OCI-LY7 (cell line): ENCODE data around the gene SNRPD2. TPM values are rescaled to one million over a fixed set of nuclear protein-coding genes. Genes with fewer than 3 reads are reported as not detected.

Experiments used
- BruUV-seq: library from RNA; stranded (reverse); fragments of 400-500 nt; replicated peaks from 2 replicates; lab custom pipeline; 2021; lab: Mats Ljungman, UMichigan
- CTCF ChIA-PET: fragments of 300-600 bp; sonication (Branson Sonifier 250); formaldehyde crosslinking; loops from one replicate; lab custom pipeline; 2022; ENCODE audit warnings: antibody characterized with exemption; ENCODE audit not compliant: unreplicated experiment; lab: Charles Lee
- POLR2A ChIA-PET: fragments of 300-600 bp; sonication (Branson Sonifier 250); formaldehyde crosslinking; loops from one replicate; lab custom pipeline; 2022; ENCODE audit warnings: antibody characterized with exemption; lab: Charles Lee
- DNase-seq: peaks from one replicate; pipeline ENCODE4 v3.0.0-alpha.2; 2015; ENCODE audit warnings: low spot score
- H2AFZ ChIP-seq: fragments of 200-600 bp; sonication (generic), shearing (Covaris generic); 2 replicates; pipeline ENCODE4 v1.6.1; 2014; ENCODE audit warnings: mild to moderate bottlenecking, antibody characterized with exemption, low read length, moderate library complexity
- H3K27ac ChIP-seq: fragments of 200-600 bp; sonication (generic); 2 replicates; pipeline ENCODE4 v1.5.1; 2014; ENCODE audit warnings: mixed run types, low read depth, mild to moderate bottlenecking, moderate library complexity, low read length, inconsistent platforms; ENCODE audit not compliant: poor library complexity, severe bottlenecking
- H3K36me3 ChIP-seq: fragments of 200-600 bp; sonication (generic); 2 replicates; pipeline ENCODE4 v1.6.1; 2014; ENCODE audit warnings: mild to moderate bottlenecking, antibody characterized with exemption, low read length, moderate library complexity, mixed read lengths; ENCODE audit not compliant: insufficient read depth
- H3K4me1 ChIP-seq: fragments of 200-600 bp; sonication (generic); 2 replicates; pipeline ENCODE4 v1.5.1; 2014; ENCODE audit warnings: mild to moderate bottlenecking, low read length; ENCODE audit not compliant: insufficient read depth, poor library complexity, severe bottlenecking
- H3K4me2 ChIP-seq: fragments of 200-600 bp; sonication (generic); 2 replicates; pipeline ENCODE4 v1.6.1; 2014; ENCODE audit warnings: mild to moderate bottlenecking, low read length
- H3K4me3 ChIP-seq: fragments of 200-600 bp; sonication (generic); 2 replicates; pipeline ENCODE4 v1.5.1; 2014; ENCODE audit warnings: mild to moderate bottlenecking, low read depth, low read length; ENCODE audit not compliant: poor library complexity, severe bottlenecking
- H3K79me2 ChIP-seq: fragments of 200-600 bp; sonication (generic); 2 replicates; pipeline ENCODE4 v1.6.1; 2016; ENCODE audit warnings: low read depth, mild to moderate bottlenecking, low read length, moderate library complexity, mixed read lengths; ENCODE audit not compliant: insufficient read depth
- H3K9me2 ChIP-seq: fragments of 200-600 bp; sonication (generic); 2 replicates; pipeline ENCODE4 v1.6.1; 2016; ENCODE audit warnings: mild to moderate bottlenecking, low read length, mixed read lengths; ENCODE audit not compliant: insufficient read depth
- H3K9me3 ChIP-seq: fragments of 200-600 bp; sonication (generic); 2 replicates; pipeline ENCODE4 v1.6.1; 2014; ENCODE audit warnings: mild to moderate bottlenecking, mixed run types, low read length, mixed read lengths
- H4K20me1 ChIP-seq: fragments of 200-600 bp; sonication (generic); 2 replicates; pipeline ENCODE4 v1.6.1; 2014; ENCODE audit warnings: mild to moderate bottlenecking, antibody characterized with exemption, low read length, moderate library complexity, mixed read lengths; ENCODE audit not compliant: insufficient read depth
- CTCF ChIP-seq: fragments of 200-600 bp; sonication (generic); conservative IDR thresholded peaks from 2 replicates; pipeline ENCODE4 v1.5.1; 2014; ENCODE audit warnings: mild to moderate bottlenecking, antibody characterized with exemption, low read length, moderate library complexity, mixed read lengths
- EZH2phosphoT487 ChIP-seq: fragments of 200-600 bp; sonication (generic); IDR thresholded peaks from 2 replicates; pipeline ENCODE4 v1.6.1; 2018; ENCODE audit warnings: low read depth, borderline replicate concordance, mild to moderate bottlenecking, mixed run types, antibody characterized with exemption, low read length, moderate library complexity, mixed read lengths
- intact Hi-C: fragments of 100-400 bp; cut with micrococcal nuclease; formaldehyde crosslinking; loops from one replicate; pipeline ENCODE4 v1.10.0; 2022; ENCODE audit not compliant: unreplicated experiment
- total RNA-seq, 2 experiments: library from RNA; depleted of rRNA in 1 of 2; stranded (reverse); fragments of >200 nt in 1 of 2; shearing (Covaris generic) in 1 of 2; gene quantifications; 2 replicates each; pipeline ENCODE4 v1.2.3, GENCODE V29; 2014 to 2022

Gene SNRPD2
- total RNA-seq, 2 experiments from 2014 or later = 523 to 774 TPM

DNA sequence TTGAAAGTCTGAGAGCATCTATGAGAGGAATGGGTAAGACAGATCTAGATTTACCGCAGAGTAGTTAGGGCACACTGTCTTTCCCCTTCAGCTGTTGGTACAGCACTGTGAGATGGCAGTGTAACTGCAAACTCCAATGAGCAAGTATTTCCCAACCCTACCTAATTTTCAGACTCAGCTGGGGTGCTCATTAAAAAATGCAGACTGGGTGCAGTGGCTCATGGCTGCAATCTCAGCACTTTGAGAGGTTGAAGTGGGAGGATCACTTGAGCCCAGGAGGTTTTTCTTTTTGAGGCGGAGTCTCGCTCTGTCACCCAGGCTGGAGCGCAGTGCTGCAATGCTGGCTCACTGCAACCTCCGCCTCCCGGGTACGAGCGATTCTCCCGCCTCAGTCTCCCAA lies 13.4 kb upstream of the SNRPD2 start:
- POLR2A ChIA-PET = no interaction called here

DNA sequence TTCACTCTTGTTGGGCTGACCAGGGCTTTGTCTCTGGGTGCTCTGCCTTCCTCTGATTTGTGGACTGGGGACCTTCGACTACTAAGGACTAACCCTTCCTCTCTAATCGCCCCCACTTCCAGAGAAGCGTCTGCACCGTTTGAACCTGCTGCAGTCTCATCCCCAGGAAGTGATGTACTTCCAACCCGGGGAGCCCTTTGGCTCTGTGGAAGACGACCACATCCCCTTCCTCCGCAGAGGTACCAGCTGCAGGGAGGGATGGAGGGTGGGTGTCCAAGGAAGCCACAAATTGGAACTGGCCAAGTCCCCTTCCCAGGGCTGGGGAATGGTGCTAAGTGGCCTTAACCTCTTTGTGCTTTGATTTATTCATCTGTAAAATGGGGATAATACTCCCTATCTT lies 9.9 kb upstream of the SNRPD2 start:
- BruUV-seq = no TSS peak
- Histone ChIP-seq H3K79me2 (no peaks in the 10 kb centered on the region), H2AFZ (no peak overlapping the region), H4K20me1 (no peaks in the 10 kb centered on the region), H3K9me2 (no peaks in the 10 kb centered on the region), H3K4me3 (no peak overlapping the region), H3K4me1 (peaks cover 29% of the 10 kb centered on the region), H3K4me2 (no peak overlapping the region), H3K36me3 (peaks cover 71% of the 10 kb centered on the region), H3K27ac (no peak overlapping the region), H3K9me3 (peaks cover 15% of the 10 kb centered on the region)
- intact Hi-C loops = loop anchor here (10.0 kb wide), 1 partner anchor 183 kb away; the partner anchor contains the start of gene IRF2BP1
- no peak for DNase-seq
- ChIA-PET CTCF (no interaction called here), POLR2A (no interaction called here)
- TF ChIP-seq CTCF (no peak), EZH2phosphoT487 (no peak)

More for the DNA sequence above, 13.4 kb upstream of the SNRPD2 start:
- intact Hi-C loops = loop anchor here (10.0 kb wide), 1 partner anchor 180 kb away; the partner anchor contains the start of gene IRF2BP1
- Histone ChIP-seq H3K4me2 (no peak overlapping the region), H3K4me1 (peaks cover 48% of the 10 kb centered on the region), H3K9me2 (no peaks in the 10 kb centered on the region), H3K4me3 (no peak overlapping the region), H4K20me1 (no peaks in the 10 kb centered on the region), H3K36me3 (peaks cover 68% of the 10 kb centered on the region), H3K9me3 (peaks cover 15% of the 10 kb centered on the region), H3K79me2 (peaks cover 11% of the 10 kb centered on the region; the same call in 1 of the 2 replicates), H2AFZ (no peak overlapping the region), H3K27ac (peak overlapping the region; percentile 43)
- TF ChIP-seq CTCF = no peak
- no peak for TF ChIP-seq EZH2phosphoT487
- no peak for DNase-seq
- CTCF ChIA-PET = no interaction called here
- no TSS peak for BruUV-seq

- intact Hi-C loops = loop anchor here (5.0 kb wide), 1 partner anchor 79 kb away; no protein-coding TSS in a partner anchor
- H3K36me3 ChIP-seq = peaks cover 55% of the 10 kb centered on the region
- H3K9me2 ChIP-seq = no peaks in the 10 kb centered on the region
- H3K4me3 ChIP-seq = peak overlapping the region; percentile 93
- CTCF ChIA-PET = interaction anchor here (0.6 to 1.3 kb wide), 4 partner anchors 23 to 37 kb away, joined by 3 to 5 read pairs (median 4); partner anchors contain the start of gene GIPR
- H3K9me3 ChIP-seq = no peaks in the 10 kb centered on the region
- H2AFZ ChIP-seq = peak overlapping the region; percentile 44; the same call in 1 of the 2 replicates
- peaks cover 5% of the 10 kb centered on the region; the same call in 1 of the 2 replicates for H4K20me1 ChIP-seq
- TSS peak; percentile 73 for BruUV-seq
- DNase-seq = peak; percentile 81
- peaks cover 23% of the 10 kb centered on the region for H3K4me1 ChIP-seq
- POLR2A ChIA-PET = interaction anchor here (0.5 to 2.3 kb wide), 5 partner anchors 14 to 37 kb away, joined by 3 to 16 read pairs (median 4); no protein-coding TSS in a partner anchor
- no peak for TF ChIP-seq EZH2phosphoT487
- peak; percentile 99 for TF ChIP-seq CTCF
- H3K79me2 ChIP-seq = peaks cover 40% of the 10 kb centered on the region
- H3K4me2 ChIP-seq = peak overlapping the region; percentile 82
- H3K27ac ChIP-seq = peak overlapping the region; percentile 72
Observed at GRCh38 chr19:45693106-45693788, 1.5 kb upstream of the SNRPD2 start.
